ENCODE data around the gene CAPN11. TPM values are rescaled to one million over a fixed set of nuclear protein-coding genes. Genes with fewer than 3 reads are reported as not detected.

CAPN11 gene
- total RNA-seq, 1 donor from 2014 or later, result 0.25 TPM

DNA sequence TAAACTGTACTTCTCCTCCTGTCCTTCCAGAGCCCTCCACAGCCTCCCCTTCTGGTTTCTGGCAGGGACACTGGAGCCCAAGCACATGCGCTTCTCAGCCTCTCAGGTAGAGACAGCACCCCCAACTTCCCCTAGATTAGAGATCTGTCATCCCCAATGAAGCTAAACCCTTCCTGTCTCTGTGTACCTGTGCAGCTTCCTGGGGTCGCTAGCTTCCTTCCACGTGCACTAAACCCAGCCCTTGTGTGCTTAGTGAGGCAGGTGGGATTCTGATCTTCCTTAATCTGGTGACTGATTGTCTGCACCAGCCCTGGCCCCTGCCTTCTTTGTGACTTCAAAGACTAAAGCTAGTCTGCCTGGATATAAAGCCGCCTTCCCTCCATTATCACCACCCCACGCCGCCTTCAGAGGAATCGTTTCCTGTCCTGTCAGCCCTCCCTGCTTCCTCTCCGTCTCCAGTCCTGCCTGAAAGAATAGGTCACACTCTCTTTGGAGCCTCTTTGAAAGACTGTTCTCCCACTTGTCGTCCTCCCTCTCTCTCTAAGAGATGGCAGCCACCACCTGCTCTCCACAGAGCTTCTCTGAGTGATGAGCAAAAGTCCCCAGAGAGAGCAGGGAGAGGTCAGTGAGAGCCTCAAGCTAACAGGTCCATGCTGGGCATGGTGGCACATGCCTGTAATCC is 27.5 kb downstream of the CAPN11 start:
- no peak overlapping the region for H3K4me3 ChIP-seq
- H3K36me3 ChIP-seq, result no peaks in the 10 kb centered on the region
- no peaks in the 10 kb centered on the region for H3K27me3 ChIP-seq (ENCODE audit: low read depth)
- TF ChIP-seq, protein P1, sequence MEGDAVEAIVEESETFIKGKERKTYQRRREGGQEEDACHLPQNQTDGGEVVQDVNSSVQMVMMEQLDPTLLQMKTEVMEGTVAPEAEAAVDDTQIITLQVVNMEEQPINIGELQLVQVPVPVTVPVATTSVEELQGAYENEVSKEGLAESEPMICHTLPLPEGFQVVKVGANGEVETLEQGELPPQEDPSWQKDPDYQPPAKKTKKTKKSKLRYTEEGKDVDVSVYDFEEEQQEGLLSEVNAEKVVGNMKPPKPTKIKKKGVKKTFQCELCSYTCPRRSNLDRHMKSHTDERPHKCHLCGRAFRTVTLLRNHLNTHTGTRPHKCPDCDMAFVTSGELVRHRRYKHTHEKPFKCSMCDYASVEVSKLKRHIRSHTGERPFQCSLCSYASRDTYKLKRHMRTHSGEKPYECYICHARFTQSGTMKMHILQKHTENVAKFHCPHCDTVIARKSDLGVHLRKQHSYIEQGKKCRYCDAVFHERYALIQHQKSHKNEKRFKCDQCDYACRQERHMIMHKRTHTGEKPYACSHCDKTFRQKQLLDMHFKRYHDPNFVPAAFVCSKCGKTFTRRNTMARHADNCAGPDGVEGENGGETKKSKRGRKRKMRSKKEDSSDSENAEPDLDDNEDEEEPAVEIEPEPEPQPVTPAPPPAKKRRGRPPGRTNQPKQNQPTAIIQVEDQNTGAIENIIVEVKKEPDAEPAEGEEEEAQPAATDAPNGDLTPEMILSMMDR (IDR thresholded peaks at IDR 0.05; ENCODE audit: borderline replicate concordance), result no peak
- no peaks in the 10 kb centered on the region for H3K9me3 ChIP-seq (replicated peaks)
- intact Hi-C loops (cut with micrococcal nuclease), result no loop called here
- H3K27ac ChIP-seq (replicated peaks), result peak overlapping the region; percentile 69
- peaks cover 18% of the 10 kb centered on the region for H3K4me1 ChIP-seq
- DNase-seq, result no peak

DNA sequence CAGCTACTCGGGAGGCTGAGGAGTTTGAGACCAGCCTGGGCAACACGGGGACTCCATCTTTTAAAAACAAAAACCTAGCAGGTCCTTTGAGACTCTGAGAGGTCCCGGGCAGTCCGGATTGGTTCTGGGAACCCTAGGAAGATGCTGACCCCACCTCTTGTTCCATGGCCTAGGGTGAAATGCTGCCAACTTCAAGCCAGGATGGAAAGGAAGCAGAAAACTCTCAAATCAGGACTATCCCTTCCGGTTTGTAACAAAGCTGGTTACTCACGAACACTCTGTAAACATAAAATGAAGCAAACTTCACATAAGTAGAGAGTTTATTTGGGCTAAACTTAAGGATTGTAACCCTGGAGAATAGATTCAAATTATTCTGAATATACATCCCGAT is 28.0 kb downstream of the CAPN11 start:
- Histone ChIP-seq H3K27me3 (ENCODE audit: low read depth) (no peaks in the 10 kb centered on the region), H3K9me3 (replicated peaks) (no peaks in the 10 kb centered on the region), H3K4me3 (no peak overlapping the region), H3K27ac (replicated peaks) (peak overlapping the region; percentile 69), H3K4me1 (peaks cover 18% of the 10 kb centered on the region), H3K36me3 (no peaks in the 10 kb centered on the region)
- TF ChIP-seq, protein P1 (IDR thresholded peaks at IDR 0.05; ENCODE audit: borderline replicate concordance), result no peak
- no peak for DNase-seq
- intact Hi-C loops (cut with micrococcal nuclease), result no loop called here

DNA sequence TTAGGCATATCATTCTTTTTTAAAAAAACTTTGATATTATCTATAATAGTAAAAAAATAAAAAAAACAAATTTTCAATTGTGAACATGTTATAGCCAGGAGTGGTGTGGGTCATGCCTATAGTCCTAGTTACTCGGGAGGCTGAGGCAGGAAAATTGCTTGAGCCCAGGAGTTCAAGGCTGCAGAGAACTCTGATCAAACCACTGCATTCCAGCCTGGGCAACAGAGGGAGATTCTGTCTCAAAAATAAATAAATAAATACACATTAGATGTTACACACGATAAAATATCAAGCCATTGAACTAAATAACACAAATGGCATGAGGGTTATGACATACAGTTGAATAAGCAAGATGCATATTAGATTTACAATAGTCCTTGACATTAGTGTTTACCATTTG is 30.2 kb downstream of the CAPN11 start:
- TF ChIP-seq, protein P1 (IDR thresholded peaks at IDR 0.05; ENCODE audit: borderline replicate concordance), result no peak
- intact Hi-C loops (cut with micrococcal nuclease), result no loop called here
- no peaks in the 10 kb centered on the region for H3K36me3 ChIP-seq

DNA sequence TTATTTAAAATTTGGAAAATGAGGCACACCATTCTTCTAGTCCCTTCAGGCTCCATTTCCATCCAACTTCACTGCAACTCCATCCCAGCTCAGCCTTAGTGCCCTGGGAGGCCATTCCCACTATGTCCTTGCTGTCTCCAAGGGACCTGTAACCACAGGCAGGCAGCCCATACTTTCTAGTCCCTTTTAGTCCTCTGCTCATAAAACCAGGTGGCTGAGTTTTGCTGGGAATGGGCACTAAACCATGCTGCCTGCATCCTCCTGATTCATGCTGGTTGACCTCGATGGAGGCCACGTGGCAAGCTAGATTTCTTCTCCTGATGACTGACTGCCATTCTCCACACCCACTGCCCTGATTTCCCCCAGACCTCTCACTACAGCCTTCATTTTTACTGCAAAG is 30.6 kb downstream of the CAPN11 start:
- Histone ChIP-seq H3K27ac (replicated peaks) (no peak overlapping the region), H3K9me3 (replicated peaks) (no peaks in the 10 kb centered on the region), H3K4me1 (peaks cover 19% of the 10 kb centered on the region), H3K27me3 (ENCODE audit: low read depth) (no peaks in the 10 kb centered on the region), H3K4me3 (no peak overlapping the region), H3K36me3 (no peaks in the 10 kb centered on the region)
- intact Hi-C loops (cut with micrococcal nuclease), result no loop called here
- TF ChIP-seq, protein P1 (IDR thresholded peaks at IDR 0.05; ENCODE audit: borderline replicate concordance), result no peak
- no peak for DNase-seq

More for the DNA sequence above, 30.2 kb downstream of the CAPN11 start:
- Histone ChIP-seq H3K27me3 (ENCODE audit: low read depth) (no peaks in the 10 kb centered on the region), H3K4me1 (peaks cover 19% of the 10 kb centered on the region), H3K9me3 (replicated peaks) (no peaks in the 10 kb centered on the region), H3K27ac (replicated peaks) (no peak overlapping the region), H3K4me3 (no peak overlapping the region)
- DNase-seq, result no peak

DNA sequence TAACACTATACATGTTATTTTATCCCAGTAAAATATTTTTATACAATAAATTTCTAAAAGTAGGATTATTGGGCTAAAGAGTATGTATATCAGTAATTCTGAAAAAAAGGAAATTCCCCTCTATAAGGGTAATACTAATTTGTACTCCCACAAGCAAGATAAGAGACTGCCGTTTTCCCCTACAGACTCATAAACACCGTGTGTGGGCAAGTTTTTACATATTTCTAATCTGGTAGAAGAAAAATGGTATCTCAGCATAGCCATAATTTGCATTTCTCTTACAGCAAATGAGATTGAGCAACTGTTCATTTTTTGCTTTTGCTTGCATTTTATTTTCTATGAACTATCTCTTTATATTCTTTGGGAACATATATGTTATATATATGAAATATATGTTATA is 32.1 kb downstream of the CAPN11 start:
- Histone ChIP-seq H3K36me3 (no peaks in the 10 kb centered on the region), H3K9me3 (replicated peaks) (no peaks in the 10 kb centered on the region), H3K4me1 (peaks cover 18% of the 10 kb centered on the region), H3K27ac (replicated peaks) (no peak overlapping the region), H3K4me3 (no peak overlapping the region), H3K27me3 (ENCODE audit: low read depth) (no peaks in the 10 kb centered on the region)
- TF ChIP-seq, protein P1 (IDR thresholded peaks at IDR 0.05; ENCODE audit: borderline replicate concordance), result no peak
- intact Hi-C loops (cut with micrococcal nuclease), result no loop called here
- DNase-seq, result no peak
